Chondrocyte (in vitro differentiated cells): ENCODE measurements around the gene BMP2K. TPM values are rescaled to one million over a fixed set of nuclear protein-coding genes. Genes with fewer than 3 reads are reported as not detected.

Experiments
- DNase-seq: peaks from one replicate; pipeline ENCODE4 v3.0.0; 2021; ENCODE audit warnings: mixed read lengths, low spot score
- H3K27ac Mint-ChIP-seq: one replicate; pipeline ENCODE4 v1.8.0; 2021; ENCODE audit warnings: mild to moderate bottlenecking, moderate library complexity, mixed read lengths; ENCODE audit not compliant: unreplicated experiment
- H3K27me3 Mint-ChIP-seq: 2 replicates; pipeline ENCODE4 v1.8.0; 2021; ENCODE audit warnings: low read depth, mixed read lengths
- H3K36me3 Mint-ChIP-seq: 2 replicates; pipeline ENCODE4 v1.8.0; 2021; ENCODE audit warnings: low read depth, mixed read lengths
- H3K4me1 Mint-ChIP-seq: 2 replicates; pipeline ENCODE4 v1.8.0; 2021; ENCODE audit warnings: low read depth, mild to moderate bottlenecking, mixed read lengths
- H3K4me3 Mint-ChIP-seq: one replicate; pipeline ENCODE4 v1.8.0; 2021; ENCODE audit warnings: mild to moderate bottlenecking, moderate library complexity, mixed read lengths; ENCODE audit not compliant: unreplicated experiment
- H3K9me3 Mint-ChIP-seq: 2 replicates; pipeline ENCODE4 v1.8.0; 2021; ENCODE audit warnings: low read depth, mixed read lengths
- total RNA-seq: library from RNA; stranded (reverse); gene quantifications from 3 replicates; pipeline ENCODE4 v1.2.1, GENCODE V29; 2021
- TF ChIP-seq, protein P1 (sequence below): fragments of 200-600 bp; sonication (generic); IDR thresholded peaks from 2 replicates; pipeline ENCODE4 v1.5.0; 2021; ENCODE audit warnings: antibody characterized with exemption, mild to moderate bottlenecking, moderate library complexity

The BMP2K gene
- total RNA-seq, 1 donor from 2014 or later, result 20.8 TPM

DNA sequence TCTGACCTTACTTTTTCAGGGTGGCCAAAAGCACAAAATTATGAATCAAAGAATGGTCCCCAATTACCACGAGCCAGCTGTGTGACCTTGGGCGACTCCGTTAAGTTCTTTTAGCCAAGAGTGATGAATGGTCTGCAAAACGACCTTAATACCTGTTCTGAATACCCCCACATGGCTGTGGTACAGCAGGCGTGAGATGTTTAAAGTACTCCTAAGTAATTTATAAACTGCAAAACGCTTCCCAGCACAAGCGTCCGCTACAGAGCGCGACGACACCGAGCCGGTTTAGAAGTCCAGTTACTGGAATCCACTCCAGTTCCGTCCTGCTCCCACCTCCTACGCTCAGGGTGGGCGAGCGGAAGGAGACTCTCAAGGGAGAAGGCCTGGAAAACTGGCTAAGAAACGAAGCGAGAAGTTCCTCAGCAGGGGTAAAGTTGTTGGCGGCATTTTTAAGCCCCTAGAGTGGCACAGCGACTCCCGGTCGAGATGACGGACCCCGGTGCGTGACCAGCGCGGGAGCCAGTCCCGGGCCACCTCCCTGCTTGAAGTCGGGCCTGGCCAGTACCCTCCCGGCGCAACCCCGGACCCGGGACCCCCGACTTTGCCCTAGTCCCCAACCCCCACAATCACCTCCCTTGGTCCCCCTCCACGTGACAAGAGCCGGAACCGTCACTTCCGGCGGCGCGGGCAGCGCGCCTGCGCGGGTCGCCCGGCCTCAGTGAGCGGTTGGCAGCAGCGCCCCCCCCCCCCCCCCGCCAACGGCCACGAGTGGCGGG is 659 bp upstream of the BMP2K start:
- TF ChIP-seq, protein P1, sequence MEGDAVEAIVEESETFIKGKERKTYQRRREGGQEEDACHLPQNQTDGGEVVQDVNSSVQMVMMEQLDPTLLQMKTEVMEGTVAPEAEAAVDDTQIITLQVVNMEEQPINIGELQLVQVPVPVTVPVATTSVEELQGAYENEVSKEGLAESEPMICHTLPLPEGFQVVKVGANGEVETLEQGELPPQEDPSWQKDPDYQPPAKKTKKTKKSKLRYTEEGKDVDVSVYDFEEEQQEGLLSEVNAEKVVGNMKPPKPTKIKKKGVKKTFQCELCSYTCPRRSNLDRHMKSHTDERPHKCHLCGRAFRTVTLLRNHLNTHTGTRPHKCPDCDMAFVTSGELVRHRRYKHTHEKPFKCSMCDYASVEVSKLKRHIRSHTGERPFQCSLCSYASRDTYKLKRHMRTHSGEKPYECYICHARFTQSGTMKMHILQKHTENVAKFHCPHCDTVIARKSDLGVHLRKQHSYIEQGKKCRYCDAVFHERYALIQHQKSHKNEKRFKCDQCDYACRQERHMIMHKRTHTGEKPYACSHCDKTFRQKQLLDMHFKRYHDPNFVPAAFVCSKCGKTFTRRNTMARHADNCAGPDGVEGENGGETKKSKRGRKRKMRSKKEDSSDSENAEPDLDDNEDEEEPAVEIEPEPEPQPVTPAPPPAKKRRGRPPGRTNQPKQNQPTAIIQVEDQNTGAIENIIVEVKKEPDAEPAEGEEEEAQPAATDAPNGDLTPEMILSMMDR, result no peak
- peak overlapping the region; percentile 99 for H3K27ac Mint-ChIP-seq
- peaks cover 22% of the 10 kb centered on the region for H3K4me1 Mint-ChIP-seq
- H3K27me3 Mint-ChIP-seq, result no peaks in the 10 kb centered on the region
- H3K9me3 Mint-ChIP-seq, result no peaks in the 10 kb centered on the region
- peak overlapping the region; percentile 94 for H3K4me3 Mint-ChIP-seq
- no peaks in the 10 kb centered on the region for H3K36me3 Mint-ChIP-seq
- peak; percentile 91 for DNase-seq

DNA sequence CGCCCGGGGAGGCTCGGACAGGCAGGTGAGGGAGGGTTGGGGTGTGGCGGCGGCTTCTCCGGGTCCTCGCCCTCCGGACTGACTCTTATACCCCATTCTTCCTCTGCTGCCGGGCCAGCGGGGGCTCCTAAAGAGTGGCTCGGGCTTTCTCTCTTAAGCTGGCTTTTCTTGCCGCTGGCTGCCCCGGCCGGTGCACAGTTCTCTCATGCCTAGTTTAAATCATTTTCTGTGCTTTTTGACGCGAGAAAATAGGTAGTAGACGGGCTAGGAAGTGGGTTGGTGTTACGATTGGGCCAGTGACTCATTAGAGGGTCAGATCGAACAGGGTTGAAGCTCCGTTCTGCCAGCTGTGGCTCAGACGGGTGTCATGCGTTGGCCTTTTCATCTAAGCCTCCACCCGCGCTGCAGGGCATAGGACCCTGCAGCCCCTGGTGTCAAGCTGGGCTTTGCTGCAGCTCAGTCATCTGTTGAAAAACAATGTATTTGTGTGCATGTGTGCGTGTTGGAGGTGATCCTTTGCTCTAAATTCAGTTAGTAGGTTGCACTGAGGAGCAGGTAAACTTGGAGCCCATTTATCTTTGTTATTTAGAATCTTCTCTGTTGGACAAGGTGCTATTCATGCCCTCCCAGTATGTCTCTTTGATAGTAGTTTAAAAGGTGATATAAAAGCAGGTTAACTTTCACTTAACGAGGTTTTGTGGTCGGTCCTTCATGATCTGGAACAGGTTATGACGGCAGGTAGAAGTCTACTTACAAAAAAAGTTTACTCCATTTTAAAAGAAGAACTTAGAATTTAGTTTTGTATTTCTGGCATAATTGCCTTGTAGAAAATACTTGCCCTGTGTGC is 802 bp downstream of the BMP2K start:
- H3K4me1 Mint-ChIP-seq, result peaks cover 22% of the 10 kb centered on the region
- TF ChIP-seq, protein P1, result no peak
- H3K27ac Mint-ChIP-seq, result peak overlapping the region; percentile 83
- H3K9me3 Mint-ChIP-seq, result no peaks in the 10 kb centered on the region
- peak overlapping the region; percentile 92 for H3K4me3 Mint-ChIP-seq
- DNase-seq, result peak; percentile 91
- no peaks in the 10 kb centered on the region for H3K36me3 Mint-ChIP-seq
- H3K27me3 Mint-ChIP-seq, result no peaks in the 10 kb centered on the region

DNA sequence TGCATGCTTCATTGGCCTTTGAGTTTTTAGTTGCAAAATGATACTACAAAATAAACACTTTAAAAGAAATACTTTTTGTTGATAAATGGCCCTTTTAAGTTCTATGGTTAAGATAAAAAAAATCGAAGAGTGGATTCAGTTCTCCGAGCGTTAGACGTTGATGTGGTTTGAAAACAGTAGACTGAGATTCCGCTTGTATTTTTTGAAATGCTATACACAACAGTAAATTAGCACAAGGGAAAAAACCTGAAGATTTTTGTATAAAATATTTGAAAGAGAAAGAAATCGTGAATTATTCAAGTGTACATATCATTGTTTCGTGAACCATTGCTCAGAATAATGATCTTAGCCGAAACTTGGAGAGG is 1.4 kb downstream of the BMP2K start:
- Mint-ChIP-seq H3K4me1 (peaks cover 22% of the 10 kb centered on the region), H3K27me3 (no peaks in the 10 kb centered on the region), H3K36me3 (no peaks in the 10 kb centered on the region), H3K9me3 (no peaks in the 10 kb centered on the region), H3K4me3 (peak overlapping the region; percentile 92), H3K27ac (no peak overlapping the region)
- no peak for DNase-seq
- TF ChIP-seq, protein P1, result no peak

DNA sequence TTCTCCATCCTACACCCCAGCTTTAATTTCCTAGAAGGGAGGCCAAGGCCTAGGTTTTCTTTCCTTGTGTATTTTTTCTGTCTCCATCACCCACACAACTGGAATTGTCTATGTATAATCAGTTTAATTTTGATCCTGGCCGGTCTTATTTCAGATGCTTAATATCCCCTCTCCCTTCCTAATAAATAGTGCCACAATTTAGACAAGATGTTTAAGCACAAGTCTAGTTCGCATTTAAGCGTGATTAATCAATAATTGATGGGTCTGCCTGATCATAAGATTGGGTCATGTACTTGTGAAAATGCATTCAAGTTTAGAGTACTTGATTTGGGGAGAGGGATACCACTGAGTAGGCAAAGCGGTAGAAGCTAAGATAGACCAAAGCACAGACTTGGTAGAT is 2.4 kb downstream of the BMP2K start:
- Mint-ChIP-seq H3K4me3 (no peak overlapping the region), H3K4me1 (peaks cover 22% of the 10 kb centered on the region)

DNA sequence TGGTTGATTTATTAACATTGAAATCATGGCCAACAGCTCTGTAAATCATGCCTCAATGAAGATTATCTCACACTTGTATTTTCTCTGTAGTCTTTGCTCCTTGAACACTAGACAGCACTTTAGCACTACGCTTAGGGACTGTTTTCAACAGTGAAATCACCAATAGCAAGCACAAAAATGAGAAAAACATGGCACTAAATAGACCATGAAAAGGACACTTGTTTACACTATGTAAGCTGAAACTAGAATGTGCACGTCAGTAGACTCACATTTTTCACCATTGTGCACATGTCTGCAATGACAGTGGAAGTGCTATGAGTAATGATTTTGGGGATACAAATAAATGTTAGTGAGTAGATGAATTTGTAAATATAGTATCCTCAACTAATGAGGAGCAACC is 3.1 kb downstream of the BMP2K start:
- Mint-ChIP-seq H3K4me1 (peaks cover 26% of the 10 kb centered on the region), H3K27ac (no peak overlapping the region), H3K27me3 (no peaks in the 10 kb centered on the region), H3K4me3 (no peak overlapping the region), H3K36me3 (no peaks in the 10 kb centered on the region), H3K9me3 (no peaks in the 10 kb centered on the region)
- no peak for DNase-seq
- TF ChIP-seq, protein P1, result no peak

More for the DNA sequence above, 2.4 kb downstream of the BMP2K start:
- Mint-ChIP-seq H3K9me3 (no peaks in the 10 kb centered on the region), H3K27me3 (no peaks in the 10 kb centered on the region), H3K27ac (no peak overlapping the region), H3K36me3 (no peaks in the 10 kb centered on the region)
- DNase-seq, result no peak
- TF ChIP-seq, protein P1, result no peak
